Activated CD8-positive, alpha-beta memory T cell treated with anti-CD3 and anti-CD28 coated beads, Interleukin-2, amount 10 ng/mL, durations not matched to agents 7 days and 5 days (primary cell): Measurements from ENCODE around the gene PRAMEF1. TPM values are rescaled to one million over a fixed set of nuclear protein-coding genes. Genes with fewer than 3 reads are reported as not detected.
"Not testable (repeated sequence)": the region's sequence is repeated elsewhere in the genome, so short reads cannot be mapped to it uniquely, and the experiment has no call there.

Experiments used
- ATAC-seq: fragments of 150-1000 bp; cut with Tn5 transposase; one replicate; pipeline ENCODE4 v1.10.0; 2021; ENCODE audit warnings: moderate library complexity
- CTCF ChIA-PET: fragments of 350-600 bp; sonication (Branson Sonifier 250); formaldehyde crosslinking; loops from one replicate; lab custom pipeline; 2021; ENCODE audit warnings: antibody characterized with exemption; lab: Charles Lee
- DNase-seq: peaks from one replicate; pipeline ENCODE4 v3.0.0-alpha.2; 2020
- H3K27ac Mint-ChIP-seq: one replicate; pipeline ENCODE4 v1.8.0; 2021; ENCODE audit warnings: mild to moderate bottlenecking, mixed read lengths
- H3K27me3 Mint-ChIP-seq: one replicate; pipeline ENCODE4 v1.8.0; 2021; ENCODE audit warnings: mixed read lengths
- H3K36me3 Mint-ChIP-seq: one replicate; pipeline ENCODE4 v1.8.0; 2021; ENCODE audit warnings: mild to moderate bottlenecking, mixed read lengths
- H3K4me1 Mint-ChIP-seq: one replicate; pipeline ENCODE4 v1.8.0; 2021; ENCODE audit warnings: mixed read lengths
- H3K4me3 Mint-ChIP-seq: one replicate; pipeline ENCODE4 v1.8.0; 2021; ENCODE audit warnings: mild to moderate bottlenecking, moderate library complexity, mixed read lengths
- H3K9me3 Mint-ChIP-seq: one replicate; pipeline ENCODE4 v1.8.0; 2022; ENCODE audit warnings: low read depth, mixed read lengths
- total RNA-seq, 2 experiments: library from RNA; stranded (reverse); gene quantifications; one replicate each; pipeline ENCODE4 v1.2.3, GENCODE V29; 2021

PRAMEF1 gene
- total RNA-seq, 2 experiments from 2014 or later, result not detected

- H3K9me3 Mint-ChIP-seq, result peaks cover 10% of the 10 kb centered on the region
- H3K36me3 Mint-ChIP-seq, H3K27ac Mint-ChIP-seq, H3K4me3 Mint-ChIP-seq, CTCF ChIA-PET, ATAC-seq, H3K4me1 Mint-ChIP-seq, H3K27me3 Mint-ChIP-seq, DNase-seq: not testable (repeated sequence)
Observed at GRCh38 chr1:12784729-12785128, 6.5 kb upstream of the PRAMEF1 start.

- H3K4me3 Mint-ChIP-seq, result no peak overlapping the region
Observed at GRCh38 chr1:12798911-12799310, 7.7 kb downstream of the PRAMEF1 start.

GRCh38 chr1:12799730-12800129, 8.5 kb downstream of the PRAMEF1 start:
- CTCF ChIA-PET, result no interaction called here

More at GRCh38 chr1:12798911-12799310, 7.7 kb downstream of the PRAMEF1 start:
- Mint-ChIP-seq H3K27ac (no peak overlapping the region), H3K36me3 (no peaks in the 10 kb centered on the region), H3K4me1 (no peaks in the 10 kb centered on the region), H3K27me3 (peaks cover 11% of the 10 kb centered on the region), H3K9me3 (no peaks in the 10 kb centered on the region)
- ATAC-seq, result no peak
- CTCF ChIA-PET, result no interaction called here
- no peak for DNase-seq

GRCh38 chr1:12809933-12810332, 18.7 kb downstream of the PRAMEF1 start:
- CTCF ChIA-PET, result no interaction called here
- H3K27ac Mint-ChIP-seq, result no peak overlapping the region
- no peaks in the 10 kb centered on the region for H3K4me1 Mint-ChIP-seq
- ATAC-seq (no peak), DNase-seq (no peak)
- no peak overlapping the region for H3K4me3 Mint-ChIP-seq
- peaks cover 12% of the 10 kb centered on the region for H3K27me3 Mint-ChIP-seq
- H3K36me3 Mint-ChIP-seq, result no peaks in the 10 kb centered on the region
- H3K9me3 Mint-ChIP-seq, result peaks cover under 1% of the 10 kb centered on the region

More at GRCh38 chr1:12799730-12800129, 8.5 kb downstream of the PRAMEF1 start:
- Mint-ChIP-seq H3K27ac (no peak overlapping the region), H3K27me3 (peaks cover 17% of the 10 kb centered on the region), H3K36me3 (no peaks in the 10 kb centered on the region), H3K9me3 (no peaks in the 10 kb centered on the region), H3K4me3 (no peak overlapping the region), H3K4me1 (no peaks in the 10 kb centered on the region)
- DNase-seq, result no peak
- no peak for ATAC-seq

- DNase-seq (no peak), ATAC-seq (no peak)
- CTCF ChIA-PET, result no interaction called here
- Mint-ChIP-seq H3K9me3 (no peaks in the 10 kb centered on the region), H3K27ac (no peak overlapping the region), H3K4me3 (no peak overlapping the region), H3K27me3 (peaks cover 12% of the 10 kb centered on the region), H3K4me1 (no peaks in the 10 kb centered on the region), H3K36me3 (no peaks in the 10 kb centered on the region)
Observed at GRCh38 chr1:12810691-12811408, 19.7 kb downstream of the PRAMEF1 start.

- H3K4me3 Mint-ChIP-seq, result no peak overlapping the region
- DNase-seq, result no peak
- CTCF ChIA-PET, result no interaction called here
- H3K9me3 Mint-ChIP-seq, result no peaks in the 10 kb centered on the region
- H3K4me1 Mint-ChIP-seq, result no peaks in the 10 kb centered on the region
- peaks cover 14% of the 10 kb centered on the region for H3K27me3 Mint-ChIP-seq
- no peaks in the 10 kb centered on the region for H3K36me3 Mint-ChIP-seq
- H3K27ac Mint-ChIP-seq, result no peak overlapping the region
- ATAC-seq, result no peak
Observed at GRCh38 chr1:12811409-12811784, 20.2 kb downstream of the PRAMEF1 start.

- not testable (repeated sequence) for H3K4me1 Mint-ChIP-seq
Observed at GRCh38 chr1:12819061-12819460, 27.9 kb downstream of the PRAMEF1 start.

GRCh38 chr1:12831310-12831709, 40.1 kb downstream of the PRAMEF1 start, which contains the start of gene PRAMEF11:
TSS of gene PRAMEF11 (minus strand) at chr1:12831410. CDS start at chr1:12828789, 2,621 bp downstream.
- H3K9me3 Mint-ChIP-seq, H3K4me3 Mint-ChIP-seq, CTCF ChIA-PET, ATAC-seq, DNase-seq, H3K4me1 Mint-ChIP-seq, H3K27ac Mint-ChIP-seq, H3K27me3 Mint-ChIP-seq, H3K36me3 Mint-ChIP-seq: not testable (repeated sequence)

More at GRCh38 chr1:12819061-12819460, 27.9 kb downstream of the PRAMEF1 start:
- H3K27ac Mint-ChIP-seq, DNase-seq, H3K27me3 Mint-ChIP-seq, H3K36me3 Mint-ChIP-seq, CTCF ChIA-PET, H3K9me3 Mint-ChIP-seq, ATAC-seq, H3K4me3 Mint-ChIP-seq: not testable (repeated sequence)

GRCh38 chr1:12833251-12833650, 42.1 kb downstream of the PRAMEF1 start:
- DNase-seq, ATAC-seq, CTCF ChIA-PET, H3K4me1 Mint-ChIP-seq, H3K4me3 Mint-ChIP-seq, H3K9me3 Mint-ChIP-seq, H3K36me3 Mint-ChIP-seq, H3K27ac Mint-ChIP-seq, H3K27me3 Mint-ChIP-seq: not testable (repeated sequence)

Other genes with a start within 250 kb of the PRAMEF1 start
- gene DHRS3, start 173.2 kb upstream of the PRAMEF1 start, total RNA-seq, result 10 to 100 TPM; 20.8 to 60.4 TPM
- gene AADACL4, start 147.3 kb upstream of the PRAMEF1 start, total RNA-seq, result not detected
- not detected for gene AADACL3, start 75.3 kb upstream of the PRAMEF1 start, total RNA-seq
- gene CFAP107, start 45.2 kb upstream of the PRAMEF1 start, total RNA-seq, result not detected
- gene PRAMEF12, start 17.7 kb upstream of the PRAMEF1 start, total RNA-seq, result not detected
- not detected for gene PRAMEF11, start 40.0 kb downstream of the PRAMEF1 start, total RNA-seq
- not detected for gene HNRNPCL1, start 57.3 kb downstream of the PRAMEF1 start, total RNA-seq
- not detected for gene PRAMEF2, start 65.7 kb downstream of the PRAMEF1 start, total RNA-seq
- not detected for gene PRAMEF4, start 94.8 kb downstream of the PRAMEF1 start, total RNA-seq
- not detected for gene PRAMEF10, start 106.9 kb downstream of the PRAMEF1 start, total RNA-seq
- gene PRAMEF7, start 125.2 kb downstream of the PRAMEF1 start, total RNA-seq, result not detected
- not detected for gene PRAMEF6, start 156.2 kb downstream of the PRAMEF1 start, total RNA-seq